HG02981 (cell line): ENCODE data around the gene RUNX2.
"Not testable (repeated sequence)": the region's sequence is repeated elsewhere in the genome, so short reads cannot be mapped to it uniquely, and the experiment has no call there.

Experiments
- ATAC-seq: cut with Tn5 transposase; IDR thresholded peaks from one replicate; pipeline ENCODE4 v1.9.1; 2021; ENCODE audit warnings: mild to moderate bottlenecking, moderate library complexity; ENCODE audit not compliant: unreplicated experiment

The RUNX2 gene

GRCh38 chr6:45548657-45549515 lies 220.8 kb downstream of the RUNX2 start:
- peak; percentile 94 for ATAC-seq

GRCh38 chr6:45552536-45552935 lies 224.4 kb downstream of the RUNX2 start:
- ATAC-seq = no peak

GRCh38 chr6:45553730-45554344 lies 225.7 kb downstream of the RUNX2 start:
- no peak for ATAC-seq

GRCh38 chr6:45554591-45554990 lies 226.5 kb downstream of the RUNX2 start:
- ATAC-seq = no peak

GRCh38 chr6:45555981-45556771 lies 228.0 kb downstream of the RUNX2 start:
- ATAC-seq = no peak

GRCh38 chr6:45556828-45557227 lies 228.7 kb downstream of the RUNX2 start:
- no peak for ATAC-seq

GRCh38 chr6:45557454-45557853 lies 229.3 kb downstream of the RUNX2 start:
- no peak for ATAC-seq

- no peak for ATAC-seq
Measured at GRCh38 chr6:45558858-45559257, 230.7 kb downstream of the RUNX2 start.

GRCh38 chr6:45560321-45560820 lies 232.2 kb downstream of the RUNX2 start:
- ATAC-seq = not testable (repeated sequence)

- ATAC-seq = no peak
Measured at GRCh38 chr6:45562171-45562570, 234.0 kb downstream of the RUNX2 start.

- no peak for ATAC-seq
Measured at GRCh38 chr6:45563041-45563440, 234.9 kb downstream of the RUNX2 start.

- ATAC-seq = no peak
Measured at GRCh38 chr6:45563844-45564243, 235.7 kb downstream of the RUNX2 start.

GRCh38 chr6:45566882-45567281 lies 238.8 kb downstream of the RUNX2 start:
- ATAC-seq = no peak

GRCh38 chr6:45567879-45568278 lies 239.7 kb downstream of the RUNX2 start:
- ATAC-seq = no peak

GRCh38 chr6:45568626-45569025 lies 240.5 kb downstream of the RUNX2 start:
- ATAC-seq = no peak

GRCh38 chr6:45569210-45569945 lies 241.2 kb downstream of the RUNX2 start:
- ATAC-seq = no peak

- ATAC-seq = no peak
Measured at GRCh38 chr6:45571159-45571558, 243.0 kb downstream of the RUNX2 start.

GRCh38 chr6:45572833-45573232 lies 244.7 kb downstream of the RUNX2 start:
- ATAC-seq = no peak

GRCh38 chr6:45574014-45574461 lies 245.9 kb downstream of the RUNX2 start:
- no peak for ATAC-seq

- no peak for ATAC-seq
Measured at GRCh38 chr6:45574885-45575284, 246.8 kb downstream of the RUNX2 start.
